ENCODE measurements around the gene ADAMTS10. TPM values are rescaled to one million over a fixed set of nuclear protein-coding genes. Genes with fewer than 3 reads are reported as not detected.
"Not testable (repeated sequence)": the region's sequence is repeated elsewhere in the genome, so short reads cannot be mapped to it uniquely, and the experiment has no call there.

Gene ADAMTS10
- polyA plus RNA-seq, 12 donors = 16.4 to 64.6 (median 28.3) TPM; not detected in 1

- DNase-seq = no peak
Measured at GRCh38 chr19:8561075-8561764, 49.3 kb downstream of the ADAMTS10 start.

- no peak for DNase-seq
Measured at GRCh38 chr19:8558325-8558724, 52.2 kb downstream of the ADAMTS10 start.

GRCh38 chr19:8557642-8558238 is 52.8 kb downstream of the ADAMTS10 start:
- DNase-seq = no peak

- not testable (repeated sequence) for DNase-seq
Measured at GRCh38 chr19:8553729-8554128, 56.8 kb downstream of the ADAMTS10 start.

GRCh38 chr19:8552810-8553209 is 57.7 kb downstream of the ADAMTS10 start:
- DNase-seq = no peak

GRCh38 chr19:8550070-8550469 is 60.4 kb downstream of the ADAMTS10 start:
- no peak for DNase-seq

GRCh38 chr19:8545743-8546142 is 64.8 kb downstream of the ADAMTS10 start:
- no peak for DNase-seq

GRCh38 chr19:8544168-8544567 is 66.3 kb downstream of the ADAMTS10 start:
- DNase-seq = no peak

- DNase-seq = no peak
Measured at GRCh38 chr19:8539621-8540149, 70.8 kb downstream of the ADAMTS10 start.

- DNase-seq = no peak
Measured at GRCh38 chr19:8537099-8537498, 73.4 kb downstream of the ADAMTS10 start.

- no peak for DNase-seq
Measured at GRCh38 chr19:8536282-8536681, 74.2 kb downstream of the ADAMTS10 start.

- DNase-seq = no peak
Measured at GRCh38 chr19:8532225-8532624, 78.3 kb downstream of the ADAMTS10 start.

GRCh38 chr19:8531470-8531869 is 79.0 kb downstream of the ADAMTS10 start:
- DNase-seq = no peak

Other genes starting within 250 kb of the ADAMTS10 start
- 1 to 10 TPM in 9 of 12 donors, under 1 TPM in 1, not detected in 2; 0.76 to 4.6 (median 1.8) TPM for gene ANGPTL4, start 246.6 kb downstream of the ADAMTS10 start, polyA plus RNA-seq (ENCODE audit: insufficient read length in 12 of 12)
- 100 to 1,000 TPM in 2 of 12 donors, 10 to 100 TPM in 9, not detected in 1; 53.9 to 120 (median 60.8) TPM for gene RAB11B, start 220.4 kb downstream of the ADAMTS10 start, polyA plus RNA-seq (ENCODE audit: insufficient read length in 12 of 12)
- 10 to 100 TPM in 11 of 12 donors, not detected in 1; 10.6 to 15.2 (median 12.9) TPM for gene MARCHF2, start 197.4 kb downstream of the ADAMTS10 start, polyA plus RNA-seq (ENCODE audit: insufficient read length in 12 of 12)
- gene HNRNPM, start 165.7 kb downstream of the ADAMTS10 start, polyA plus RNA-seq (ENCODE audit: insufficient read length in 12 of 12) = 100 to 1,000 TPM in 11 of 12 donors, not detected in 1; 173 to 360 (median 195) TPM
- gene PRAM1, start 108.1 kb downstream of the ADAMTS10 start, polyA plus RNA-seq (ENCODE audit: insufficient read length in 12 of 12) = 1 to 10 TPM in 8 of 12 donors, under 1 TPM in 2, not detected in 2; 0.59 to 9.8 (median 1.4) TPM
- 10 to 100 TPM in 11 of 12 donors, not detected in 1; 10.5 to 25.4 (median 12.6) TPM for gene ZNF414, start 96.5 kb downstream of the ADAMTS10 start, polyA plus RNA-seq (ENCODE audit: insufficient read length in 12 of 12)
- gene MYO1F, start 33.3 kb downstream of the ADAMTS10 start, polyA plus RNA-seq (ENCODE audit: insufficient read length in 12 of 12) = 10 to 100 TPM in 2 of 12 donors, 1 to 10 TPM in 9, not detected in 1; 2.8 to 19.6 (median 3.8) TPM
- gene NFILZ, start 19.9 kb upstream of the ADAMTS10 start, polyA plus RNA-seq (ENCODE audit: insufficient read length in 12 of 12) = not detected
- not detected for gene ACTL9, start 88.1 kb upstream of the ADAMTS10 start, polyA plus RNA-seq (ENCODE audit: insufficient read length in 12 of 12)
- not detected for gene OR2Z1, start 110.9 kb upstream of the ADAMTS10 start, polyA plus RNA-seq (ENCODE audit: insufficient read length in 12 of 12)
- gene ZNF558, start 221.6 kb upstream of the ADAMTS10 start, polyA plus RNA-seq (ENCODE audit: insufficient read length in 12 of 12) = 10 to 100 TPM in 11 of 12 donors, not detected in 1; 18.4 to 28.7 (median 20.9) TPM
- gene MBD3L1, start 221.7 kb upstream of the ADAMTS10 start, polyA plus RNA-seq (ENCODE audit: insufficient read length in 12 of 12) = not detected